ENCODE measurements around the gene CARD11.

The CARD11 gene

DNA sequence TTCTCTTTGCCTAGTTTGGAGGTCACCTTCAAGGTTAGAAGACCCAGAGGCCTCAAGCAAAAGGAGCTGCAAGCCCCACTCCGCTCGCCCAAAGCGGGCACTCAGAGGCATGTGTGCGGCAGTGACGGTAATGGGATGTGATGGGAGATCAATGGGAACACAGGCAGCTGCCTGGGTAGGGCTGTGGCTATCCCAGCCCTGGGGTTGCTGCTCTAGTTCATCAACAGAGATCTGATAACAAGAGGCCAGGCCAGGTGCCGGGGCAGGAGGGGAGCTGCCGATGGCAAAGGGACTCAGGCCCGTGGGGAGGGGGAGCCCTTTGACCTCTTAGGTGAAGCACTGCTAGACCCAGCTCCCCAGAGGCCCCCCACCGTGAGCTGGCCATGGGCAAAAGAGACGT lies 147.5 kb downstream of the CARD11 start:
- peak; percentile 90 for DNase-seq

- DNase-seq, result no peak
Measured at GRCh38 chr7:2894118-2894940, 149.3 kb downstream of the CARD11 start.

DNA sequence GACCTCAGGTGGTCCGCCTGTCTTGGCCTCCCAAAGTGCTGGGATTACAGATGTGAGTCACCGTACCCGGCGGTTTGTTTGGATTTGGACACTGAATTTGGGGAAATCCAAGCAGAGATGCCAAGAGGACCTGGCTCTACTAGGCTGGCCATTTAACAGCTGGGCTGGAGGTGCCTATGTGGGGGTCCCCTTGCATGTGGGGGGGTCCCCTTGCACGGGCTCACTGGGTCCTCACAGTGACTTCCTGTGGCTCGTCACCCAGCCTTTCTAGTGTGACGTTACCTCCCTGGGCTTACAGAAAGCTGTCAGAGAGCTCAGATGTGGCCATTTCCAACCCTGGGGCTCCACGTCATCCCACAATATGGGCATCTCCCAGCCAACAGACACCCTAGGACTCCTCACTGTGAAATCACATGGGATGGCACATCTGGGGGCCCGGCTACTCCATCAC lies 150.2 kb downstream of the CARD11 start:
- DNase-seq, result no peak

- DNase-seq, result no peak
Measured at GRCh38 chr7:2892549-2892948, 151.1 kb downstream of the CARD11 start.

DNA sequence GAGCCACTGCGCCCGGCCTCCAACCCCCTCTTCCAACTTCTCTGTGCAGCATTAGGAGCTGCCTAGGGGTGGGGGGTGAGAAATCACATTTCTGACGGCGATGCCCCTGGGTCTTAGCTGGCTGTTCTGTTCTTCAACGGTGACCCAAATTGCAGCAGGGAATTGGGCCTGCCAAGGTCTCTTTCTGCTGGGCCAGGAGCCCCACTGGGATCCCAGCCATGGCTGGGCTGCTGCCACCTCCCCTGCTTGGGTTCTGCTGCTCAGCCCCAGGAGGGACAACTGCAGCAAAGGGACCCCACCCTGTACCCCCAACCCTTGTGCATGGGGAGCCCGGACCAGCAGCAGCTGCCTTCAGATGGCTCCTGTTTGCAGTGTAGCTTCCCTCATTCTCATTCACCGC lies 155.9 kb downstream of the CARD11 start:
- no peak for DNase-seq

DNA sequence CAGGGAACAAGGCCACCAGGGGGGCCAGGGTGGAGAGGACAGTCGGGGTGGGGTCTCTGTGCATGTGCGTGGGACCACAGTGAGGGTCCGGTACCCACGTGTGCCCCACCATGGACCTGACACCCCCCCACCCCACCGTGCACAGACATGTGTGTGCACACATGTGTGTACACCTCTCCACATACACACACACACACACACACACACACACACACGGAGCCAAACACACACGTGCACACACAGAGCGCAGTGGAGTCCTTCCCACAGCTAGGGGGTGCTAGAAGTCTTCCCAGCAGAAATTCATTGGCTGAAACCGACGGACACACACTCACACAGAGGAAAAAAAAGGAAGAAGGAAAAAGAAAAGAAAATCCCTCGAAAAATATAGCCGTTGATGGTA lies 156.8 kb downstream of the CARD11 start:
- peak; percentile 87 for DNase-seq

DNA sequence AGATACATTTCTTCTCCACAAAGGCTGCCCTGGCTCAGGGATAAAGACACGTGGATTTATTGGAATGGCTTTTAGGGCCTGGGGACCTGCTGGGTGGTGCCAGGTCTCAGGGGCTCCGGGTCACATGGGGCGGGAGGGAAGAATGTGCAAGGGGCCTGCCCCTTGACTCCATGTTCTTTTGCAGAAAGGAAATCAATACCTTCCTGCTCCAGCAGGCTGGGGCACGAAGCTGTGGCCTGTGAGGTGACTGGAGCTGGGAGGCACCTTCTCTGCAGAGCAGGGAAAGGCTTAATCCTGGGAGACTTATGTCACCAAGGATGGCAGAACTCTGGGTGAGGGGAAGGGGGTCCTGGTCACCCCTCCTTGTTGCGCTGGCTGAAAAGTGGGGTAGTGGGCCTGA lies 157.3 kb downstream of the CARD11 start:
- DNase-seq, result no peak

GRCh38 chr7:2884161-2884560 lies 159.5 kb downstream of the CARD11 start:
- no peak for DNase-seq

DNA sequence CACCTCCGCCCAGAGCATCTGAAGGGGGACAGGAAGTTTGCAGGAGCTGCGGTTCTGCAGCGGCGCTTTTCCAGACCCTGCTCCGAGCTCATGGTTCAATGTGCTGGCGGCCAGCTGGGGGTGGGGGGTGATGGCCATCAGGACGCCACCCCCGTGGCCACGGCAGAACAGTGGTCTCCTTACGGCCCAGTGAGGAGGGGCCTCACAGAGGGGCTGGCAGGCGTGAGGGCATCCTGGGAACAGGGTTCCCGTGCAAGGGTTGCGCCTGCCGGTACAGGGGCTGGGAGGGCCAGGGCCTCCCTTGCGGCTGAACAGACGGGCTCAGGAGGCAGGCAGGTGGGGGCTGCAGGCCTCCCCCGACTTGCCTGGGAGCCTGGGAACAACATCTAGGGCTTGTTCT lies 160.6 kb downstream of the CARD11 start:
- no peak for DNase-seq

GRCh38 chr7:2882111-2882510 lies 161.6 kb downstream of the CARD11 start:
- no peak for DNase-seq

DNA sequence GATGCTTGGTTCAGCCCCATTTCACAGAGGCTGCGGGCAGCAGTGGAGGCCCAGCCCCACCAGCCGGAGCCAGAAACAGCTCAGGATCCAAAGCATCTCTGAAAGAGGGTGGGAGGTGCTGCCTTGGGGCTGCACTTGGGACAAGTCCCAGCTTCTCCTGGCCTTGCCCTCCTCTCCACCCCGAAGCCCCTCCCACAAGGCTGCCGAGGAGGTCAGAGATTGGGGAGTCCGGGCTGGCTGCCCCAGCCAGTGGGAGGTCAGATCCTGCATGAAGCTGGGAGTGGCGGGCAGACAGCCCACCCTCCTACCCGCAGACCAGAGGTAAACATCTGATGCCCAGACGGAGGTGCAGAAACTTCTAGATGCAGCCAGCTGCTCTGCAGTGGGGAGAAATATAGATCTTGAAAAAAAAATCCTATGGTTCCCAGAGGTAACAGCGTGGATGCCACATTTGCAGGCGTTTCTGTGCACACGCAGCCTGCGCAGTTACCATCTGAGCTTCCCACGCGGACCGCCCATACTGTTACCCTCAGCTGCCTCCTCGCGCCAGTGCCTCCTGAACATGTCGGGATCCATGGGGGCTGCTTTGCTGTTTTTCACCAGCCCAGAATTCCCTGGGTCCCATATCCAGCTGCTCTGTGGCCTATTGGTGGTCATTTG lies 162.7 kb downstream of the CARD11 start:
- DNase-seq, result no peak

- DNase-seq, result no peak
Measured at GRCh38 chr7:2880051-2880450, 163.6 kb downstream of the CARD11 start.

DNA sequence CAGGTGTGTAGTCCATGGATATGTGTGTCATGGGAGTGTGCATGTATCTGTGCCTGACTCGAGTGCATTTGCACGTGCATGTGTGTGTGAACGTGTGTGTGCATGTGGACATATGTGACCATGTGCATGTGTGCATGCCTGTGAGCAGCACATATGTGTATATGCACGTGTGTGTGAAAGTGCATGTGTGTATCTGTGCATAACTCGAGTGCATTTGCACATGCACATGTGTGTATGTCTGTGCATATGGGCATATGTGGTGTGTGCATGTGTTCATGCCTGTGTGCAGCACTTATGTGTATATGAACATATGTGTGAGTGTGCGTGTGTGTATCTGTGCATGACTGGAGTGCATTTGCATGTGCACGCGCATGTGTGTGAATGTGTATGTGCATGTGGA lies 164.3 kb downstream of the CARD11 start:
- no peak for DNase-seq

DNA sequence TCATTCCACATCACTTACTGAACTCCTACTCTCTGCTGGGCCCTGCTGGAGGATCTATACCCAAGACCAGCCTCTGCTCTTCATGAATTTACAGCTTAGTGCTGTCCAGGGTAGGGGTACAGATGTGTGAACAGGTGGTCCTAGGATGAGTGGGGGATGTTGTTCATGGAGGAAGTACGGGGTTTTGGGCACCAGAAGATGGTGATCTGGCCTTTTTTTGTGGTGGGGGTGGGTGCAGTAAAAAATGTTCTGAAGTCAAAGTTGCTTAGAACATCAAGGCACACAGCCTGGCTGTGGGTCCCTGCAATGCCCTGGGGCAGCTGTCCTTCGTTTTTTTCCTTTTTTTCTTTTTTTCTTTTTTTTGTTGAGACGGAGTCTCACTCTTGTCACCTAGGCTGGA lies 165.4 kb downstream of the CARD11 start:
- no peak for DNase-seq

DNA sequence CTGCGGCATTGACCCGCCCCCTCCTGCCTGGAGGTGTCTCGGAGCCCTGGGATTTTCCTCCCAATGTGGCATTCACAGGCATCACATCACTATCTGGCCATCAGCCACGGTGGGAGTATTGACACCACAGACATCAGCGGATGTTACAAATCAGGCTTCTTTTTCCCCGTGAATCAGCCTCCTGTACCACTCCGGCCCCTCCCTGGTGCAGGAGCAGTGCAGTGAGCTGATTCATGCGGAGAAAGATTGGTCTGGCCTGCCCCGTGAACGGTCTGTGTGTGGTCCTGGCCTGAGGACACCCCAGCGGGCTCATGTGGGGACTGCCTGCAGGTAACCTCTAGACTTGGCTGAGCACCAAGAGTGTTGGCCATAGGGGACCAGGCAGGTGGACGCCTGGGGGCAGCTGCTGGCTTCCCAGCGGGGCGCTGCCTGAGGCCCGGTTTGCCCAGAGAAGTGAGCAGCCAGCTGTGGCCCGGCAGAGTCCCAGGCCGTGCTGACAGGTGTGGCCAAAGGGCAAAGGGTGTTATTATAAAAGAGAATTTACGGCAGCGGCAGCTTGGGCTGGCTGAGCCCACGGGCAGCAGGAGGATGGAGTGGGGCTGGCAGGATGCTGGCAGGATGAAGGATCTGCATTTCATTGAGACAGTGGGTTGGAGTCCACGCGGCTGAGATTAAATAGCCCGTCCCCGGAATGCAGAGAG lies 167.5 kb downstream of the CARD11 start:
- no peak for DNase-seq

GRCh38 chr7:2873686-2874551 lies 169.7 kb downstream of the CARD11 start:
- no peak for DNase-seq

- no peak for DNase-seq
Measured at GRCh38 chr7:2873146-2873545, 170.5 kb downstream of the CARD11 start.

- peak; percentile 1 for DNase-seq
Measured at GRCh38 chr7:2872296-2872874, 171.3 kb downstream of the CARD11 start.

GRCh38 chr7:2870471-2870931 lies 173.2 kb downstream of the CARD11 start:
- DNase-seq, result peak; percentile 19

DNA sequence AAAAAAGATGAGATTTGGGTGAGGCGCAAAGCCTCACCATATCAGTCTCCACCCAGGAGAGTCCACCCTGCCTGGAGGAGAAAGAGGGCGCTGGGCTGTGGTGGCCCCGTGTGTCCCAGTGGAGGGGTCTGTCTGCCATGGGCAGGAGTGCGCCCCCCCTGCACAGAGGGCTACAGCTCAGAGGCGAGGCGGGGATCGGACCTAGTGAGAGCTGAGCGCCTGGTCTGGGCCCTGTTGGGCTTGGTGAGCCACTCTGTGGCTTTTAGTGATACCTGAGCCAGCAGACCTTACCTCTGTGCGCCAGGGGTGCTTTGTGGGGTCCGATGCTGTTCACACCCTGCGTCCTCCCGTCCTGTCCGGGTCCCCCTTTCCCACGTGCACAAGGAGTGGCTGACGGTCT lies 173.7 kb downstream of the CARD11 start:
- no peak for DNase-seq

- no peak for DNase-seq
Measured at GRCh38 chr7:2866601-2867000, 177.1 kb downstream of the CARD11 start.

DNA sequence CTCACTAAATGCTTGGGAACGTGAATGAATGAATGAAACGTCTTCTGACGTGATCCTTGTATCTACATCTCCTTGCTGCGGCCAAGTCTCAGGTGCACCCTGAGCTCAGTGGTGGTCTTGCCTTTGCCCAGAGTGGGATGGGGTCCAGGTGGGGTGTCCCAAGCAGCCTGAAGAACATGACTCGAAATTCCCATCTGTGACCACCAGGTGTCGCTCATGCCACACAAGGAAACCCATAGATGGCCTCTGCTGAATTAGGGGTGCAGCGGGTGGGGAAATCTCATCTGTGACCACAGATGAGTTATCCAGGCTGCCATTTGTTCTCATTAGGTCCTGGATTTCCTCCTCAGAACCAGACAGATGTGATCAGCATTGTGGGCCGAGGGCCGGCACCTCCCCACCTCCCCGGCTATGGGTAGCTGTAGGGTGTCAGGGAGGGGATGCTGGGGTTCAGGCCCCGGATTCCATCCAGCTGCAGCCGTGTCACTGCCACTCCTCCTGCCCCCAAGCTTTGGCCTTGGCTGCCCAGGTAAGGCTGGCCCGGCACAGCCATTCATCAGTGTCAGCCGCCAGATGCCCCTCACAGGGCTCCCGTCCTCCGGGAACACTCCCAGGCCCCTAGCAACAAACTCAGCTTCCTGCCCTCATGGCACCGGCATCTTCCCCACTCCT lies 178.5 kb downstream of the CARD11 start:
- DNase-seq, result peak; percentile 81

Measured in retina (tissue), 1 donor.